HepG2 (cell line): ENCODE measurements around the gene FANCE. TPM values are rescaled to one million over a fixed set of nuclear protein-coding genes. Genes with fewer than 3 reads are reported as not detected.

Experiments
- AKAP8 ChIP-seq: sonication (generic); formaldehyde crosslinking; IDR thresholded peaks from 2 replicates; pipeline ENCODE4 v1.5.1; 2020; ENCODE audit warnings: mild to moderate bottlenecking, missing genetic modification reagents
- CEBPB ChIP-seq: IDR thresholded peaks from 2 replicates; pipeline ENCODE4 v1.6.1; 2011; ENCODE audit warnings: low read depth, low read length, improper control_type of control experiment, borderline replicate concordance
- FOSL2 ChIP-seq: sonication (generic); formaldehyde crosslinking; IDR thresholded peaks from 2 replicates; pipeline ENCODE4 v1.4.0; 2020; ENCODE audit warnings: missing genetic modification reagents
- FOXA1 ChIP-seq, 2 experiments: fragments of 450-650 bp in 1 of 2; sonication (generic) in 1 of 2; formaldehyde crosslinking in 1 of 2; IDR thresholded peaks; 2 replicates each; pipeline versions ENCODE4 v1.4.0 to v1.6.1; 2016 to 2020; ENCODE audit warnings: missing genetic modification reagents in 1 of 2
- HMGXB4 ChIP-seq, 2 experiments: sonication (generic) in 1 of 2; formaldehyde crosslinking in 1 of 2; IDR thresholded peaks; 2 replicates each; pipeline versions ENCODE4 v1.4.0 to v1.6.1; 2018 to 2020; ENCODE audit warnings: missing genetic modification reagents in 2 of 2, borderline replicate concordance in 1 of 2, low read depth in 1 of 2, mild to moderate bottlenecking in 1 of 2, missing biosample characterization in 1 of 2
- KDM2A ChIP-seq: sonication (generic); formaldehyde crosslinking; IDR thresholded peaks from 2 replicates; pipeline ENCODE4 v1.4.0; 2020; ENCODE audit warnings: low read depth, missing genetic modification reagents, borderline replicate concordance
- MAZ ChIP-seq, 2 experiments: sonication (generic) in 1 of 2; formaldehyde crosslinking in 1 of 2; IDR thresholded peaks; 2 replicates each; pipeline versions ENCODE4 v1.5.0 to v1.6.1; 2012 to 2020; ENCODE audit warnings: low read depth in 2 of 2, mild to moderate bottlenecking in 2 of 2, borderline replicate concordance in 1 of 2, improper control_type of control experiment in 1 of 2, low read length in 1 of 2, missing genetic modification reagents in 1 of 2, moderate library complexity in 1 of 2
- MEF2D ChIP-seq: sonication (generic); formaldehyde crosslinking; IDR thresholded peaks from 2 replicates; pipeline ENCODE4 v1.5.1; 2020; ENCODE audit warnings: mild to moderate bottlenecking, missing genetic modification reagents
- MLLT10 ChIP-seq: sonication (generic); formaldehyde crosslinking; IDR thresholded peaks from 2 replicates; pipeline ENCODE4 v1.4.0; 2020; ENCODE audit warnings: missing genetic modification reagents
- PRPF4 ChIP-seq: fragments of 200-400 bp; formaldehyde crosslinking; IDR thresholded peaks from 2 replicates; pipeline ENCODE4 v1.6.1; 2016; ENCODE audit warnings: low read length, low read depth; ENCODE audit not compliant: poor library complexity, severe bottlenecking
- RFX3 ChIP-seq: IDR thresholded peaks from 2 replicates; pipeline ENCODE4 v1.6.1; 2016; ENCODE audit warnings: missing biosample characterization, missing genetic modification reagents
- SETDB1 ChIP-seq: sonication (generic); formaldehyde crosslinking; IDR thresholded peaks from 2 replicates; pipeline ENCODE4 v1.5.1; 2020; ENCODE audit warnings: missing genetic modification reagents, mild to moderate bottlenecking, borderline replicate concordance
- TAF15 ChIP-seq: fragments of 200-400 bp; formaldehyde crosslinking; IDR thresholded peaks from one replicate; pipeline ENCODE4 v1.6.1; 2018; ENCODE audit warnings: mild to moderate bottlenecking, low read depth, low read length; ENCODE audit not compliant: poor library complexity, severe bottlenecking
- THYN1 ChIP-seq: sonication (generic); formaldehyde crosslinking; IDR thresholded peaks from 2 replicates; pipeline ENCODE4 v1.8.1; 2023; ENCODE audit warnings: low read depth, mild to moderate bottlenecking, moderate library complexity, missing genetic modification reagents, borderline replicate concordance
- XRCC5 ChIP-seq: fragments of 200-400 bp; formaldehyde crosslinking; optimal IDR thresholded peaks from 2 replicates; pipeline ENCODE3; 2017; ENCODE audit warnings: mild to moderate bottlenecking, low read length
- ZNF318 ChIP-seq: sonication (generic); formaldehyde crosslinking; IDR thresholded peaks from 2 replicates; pipeline ENCODE4 v1.4.0; 2020; ENCODE audit warnings: mild to moderate bottlenecking, missing genetic modification reagents
- ZNF441 ChIP-seq: sonication (generic); formaldehyde crosslinking; IDR thresholded peaks from 2 replicates; pipeline ENCODE4 v1.7.0; 2021; ENCODE audit warnings: missing genetic modification reagents, borderline replicate concordance
- ZNF598 ChIP-seq: sonication (generic); formaldehyde crosslinking; IDR thresholded peaks from 2 replicates; pipeline ENCODE4 v1.5.1; 2020; ENCODE audit warnings: mild to moderate bottlenecking, missing genetic modification reagents, borderline replicate concordance
- ZNF777 ChIP-seq: sonication (generic); formaldehyde crosslinking; IDR thresholded peaks from 2 replicates; pipeline ENCODE4 v1.4.0; 2020; ENCODE audit warnings: missing genetic modification reagents
- polyA plus RNA-seq, 8 experiments: library from polyadenylated mRNA; depleted of rRNA in 3 of 8; stranded (reverse) in 7 of 8; unstranded in 1 of 8; fragments of >200 nt; fragmentation: Illumina TruSeq in 4 of 8; extraction: Trizol in 4 of 8; gene quantifications; 2 replicates each; pipeline versions ENCODE4 v1.2.1 to v1.2.3, GENCODE V29; 2011 to 2016; ENCODE audit warnings: low read depth in 4 of 8, missing spikeins in 1 of 8, mixed read lengths in 1 of 8; ENCODE audit not compliant: insufficient read depth in 1 of 8
- total RNA-seq, 5 experiments: library from RNA; depleted of rRNA; stranded (reverse); fragments of >200 nt; fragmentation: Illumina TruSeq; extraction: Trizol; gene quantifications; 2 replicates each; pipeline ENCODE4 v1.2.3, GENCODE V29; 2016; ENCODE audit warnings: low read depth in 1 of 5

FANCE gene
- total and polyA plus RNA-seq, 2 of the 13 experiments (the other 11 are each of a cell fraction or from before 2014, with no cell fraction given): 7.1 to 11.2 TPM

- no peak for TF ChIP-seq ZNF318 (CRISPR knock-in tag)
- TF ChIP-seq THYN1 (CRISPR knock-in tag): no peak
- no peak for TF ChIP-seq FOXA1 (IDR thresholded peaks at IDR 0.05)
- TF ChIP-seq FOXA1 (CRISPR knock-in tag; IDR thresholded peaks at IDR 0.05): 0 out of 2 replicates have a peak, but pooled peaks have one; percentile 25
- TF ChIP-seq PRPF4: no peak
- TF ChIP-seq TAF15: no peak
- no peak for TF ChIP-seq AKAP8 (CRISPR knock-in tag)
- TF ChIP-seq CEBPB: peak; percentile 50; the same call in 1 of the 2 replicates
- TF ChIP-seq MAZ (IDR thresholded peaks at IDR 0.05; ENCODE audit: borderline replicate concordance, low read depth, low read length): no peak
- no peak for TF ChIP-seq MAZ (CRISPR knock-in tag; IDR thresholded peaks at IDR 0.05; ENCODE audit: low read depth)
- TF ChIP-seq XRCC5: peak; percentile 51
- no peak for TF ChIP-seq ZNF777 (CRISPR knock-in tag)
- TF ChIP-seq HMGXB4 (CRISPR knock-in tag; IDR thresholded peaks at IDR 0.05; ENCODE audit: borderline replicate concordance in 1 of 2, low read depth in 1 of 2): peak in 1 of 2 experiments; percentile 36; a peak in 1 of 4 replicates
- TF ChIP-seq SETDB1 (CRISPR knock-in tag): no peak
- no peak for TF ChIP-seq MLLT10 (CRISPR knock-in tag)
- peak; percentile 36; the same call in 1 of the 2 replicates for TF ChIP-seq KDM2A
- TF ChIP-seq ZNF598 (CRISPR knock-in tag): 0 out of 2 replicates have a peak, but pooled peaks have one; percentile 37
- TF ChIP-seq FOSL2 (CRISPR knock-in tag): peak; percentile 48; the same call in 1 of the 2 replicates
- peak; percentile 35; the same call in 1 of the 2 replicates for TF ChIP-seq MEF2D (CRISPR knock-in tag)
- peak; percentile 64; the same call in 1 of the 2 replicates for TF ChIP-seq ZNF441
- TF ChIP-seq RFX3 (CRISPR knock-in tag): no peak
Measured at GRCh38 chr6:35449287-35449881, 2.8 kb upstream of the FANCE start (continued).
